ENCODE measurements around the gene STK24.

Gene STK24

DNA sequence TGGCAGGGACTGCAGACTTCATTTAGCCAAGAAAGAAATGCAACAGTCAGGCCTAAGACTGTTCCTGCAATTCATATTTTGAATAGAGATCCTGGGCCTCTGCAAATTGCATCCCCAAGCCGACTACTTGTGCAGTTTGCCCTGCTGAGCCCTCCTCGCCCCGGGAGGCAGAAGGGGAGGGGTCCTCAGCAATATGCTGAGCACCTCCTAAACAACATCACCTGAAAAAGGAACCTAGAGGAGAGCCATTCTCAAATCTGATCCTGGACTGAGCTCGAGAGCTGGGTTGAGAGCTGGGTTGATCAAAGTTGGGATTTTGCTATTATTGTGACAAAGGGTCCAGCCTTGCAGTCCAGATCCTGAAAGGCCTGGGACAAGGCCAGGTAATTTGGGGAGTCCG, 129.8 kb downstream of the STK24 start:
- DNase-seq, result no peak

DNA sequence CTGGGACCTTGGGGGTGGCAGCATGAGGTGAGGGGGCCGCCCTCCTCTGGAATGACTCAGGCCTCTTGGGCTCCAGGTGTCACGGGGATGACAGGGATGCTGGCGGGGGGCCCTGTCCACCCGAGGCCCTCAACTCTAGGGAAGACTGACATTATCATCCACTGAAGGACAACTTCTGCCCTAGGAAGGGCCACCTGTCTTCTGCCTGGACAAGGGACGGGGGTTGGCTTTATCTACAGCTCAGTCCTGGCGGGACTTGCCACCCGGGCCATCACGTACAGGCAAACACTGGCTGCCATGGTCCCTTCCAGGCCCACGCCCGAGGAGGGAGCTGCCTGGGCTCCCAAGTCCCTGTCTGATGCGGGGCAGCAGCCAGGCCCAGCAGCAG, 130.7 kb downstream of the STK24 start:
- no peak for DNase-seq

DNA sequence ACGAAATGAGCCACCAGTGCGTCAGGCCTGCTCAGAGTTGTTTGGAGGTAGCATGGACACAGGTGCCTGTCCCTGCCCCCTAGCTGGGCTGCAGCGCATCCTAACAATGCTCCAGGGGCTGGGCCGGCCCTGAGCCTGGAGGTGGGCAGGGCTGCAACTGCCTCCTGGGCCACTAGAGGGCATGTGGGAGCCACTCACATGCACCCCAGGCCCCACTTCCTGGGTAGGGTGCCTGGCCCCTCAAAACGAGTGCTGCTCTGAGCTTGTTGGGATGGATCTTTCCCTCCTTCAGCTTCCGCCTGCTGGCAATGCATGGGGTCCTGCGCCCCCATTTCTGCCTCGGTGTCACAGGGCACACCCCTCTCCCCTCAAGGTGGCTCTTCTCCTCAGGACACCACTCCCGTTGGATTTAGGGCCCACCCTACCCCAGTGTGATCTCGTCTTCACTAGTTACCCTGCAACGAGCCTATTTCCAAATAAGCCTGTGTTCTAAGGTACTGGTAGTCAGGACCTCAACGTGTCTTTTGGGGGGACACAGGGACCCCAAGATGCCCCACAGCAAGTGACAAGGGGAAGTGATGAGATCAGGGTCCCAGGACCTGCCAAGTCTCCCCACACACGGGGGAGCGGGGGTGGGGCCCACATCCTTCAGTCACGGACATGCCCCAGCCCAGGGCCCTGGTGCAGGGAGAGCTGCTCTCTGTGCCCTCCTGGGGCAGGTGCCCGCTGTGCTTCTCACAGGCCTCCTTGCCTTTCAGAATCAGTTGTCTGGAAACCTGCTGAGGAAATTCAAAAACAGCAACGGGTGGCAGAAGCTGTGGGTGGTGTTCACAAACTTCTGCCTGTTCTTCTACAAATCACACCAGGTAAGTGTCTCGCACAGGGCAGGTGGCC, 131.3 kb downstream of the STK24 start:
- peak; percentile 29 for DNase-seq

DNA sequence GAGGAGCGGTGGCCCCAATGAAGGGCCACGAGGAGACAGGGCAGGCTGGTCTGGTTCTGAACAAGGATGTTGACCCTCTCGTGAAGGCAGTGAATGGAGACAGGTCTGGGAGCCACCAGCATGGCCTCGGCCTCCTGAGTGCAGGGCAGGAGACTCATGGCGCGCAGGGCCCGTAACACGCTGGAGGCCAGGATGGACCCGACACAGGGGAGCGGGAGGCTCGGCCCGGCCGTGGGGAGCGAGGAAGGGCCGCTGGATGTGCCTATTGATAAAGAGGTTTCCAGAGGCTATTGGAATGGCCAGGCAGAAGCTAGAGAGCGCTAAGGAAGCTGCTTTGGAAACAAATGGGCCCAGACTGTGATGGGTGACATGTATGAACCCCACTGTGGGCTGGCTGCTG, 132.5 kb downstream of the STK24 start:
- no peak for DNase-seq

DNA sequence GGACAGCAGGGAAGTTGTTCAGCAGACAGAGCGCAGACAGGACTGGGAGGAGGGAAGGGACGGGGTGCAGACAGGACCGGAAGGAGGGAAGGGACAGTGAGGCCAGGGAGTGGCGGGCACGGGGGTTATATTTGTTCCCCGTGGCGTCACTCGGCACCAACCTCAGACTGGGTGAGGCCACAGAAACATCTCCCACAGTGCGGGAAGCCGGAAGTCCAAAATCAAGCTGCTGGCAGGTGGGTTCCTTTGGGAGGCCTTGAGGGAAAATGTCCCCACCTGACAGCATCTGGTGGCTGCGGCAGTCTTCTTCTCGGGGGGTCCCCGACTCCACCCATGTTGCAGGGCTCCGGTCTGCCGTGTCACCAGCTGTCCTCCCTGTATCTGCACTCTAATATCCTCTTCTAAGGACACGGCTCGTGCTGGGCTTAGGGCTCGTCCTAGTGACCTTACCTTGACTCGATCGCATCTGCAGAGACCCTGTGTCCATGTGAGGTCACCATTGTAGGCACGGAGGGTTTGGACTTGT, 133.0 kb downstream of the STK24 start:
- DNase-seq, result no peak

DNA sequence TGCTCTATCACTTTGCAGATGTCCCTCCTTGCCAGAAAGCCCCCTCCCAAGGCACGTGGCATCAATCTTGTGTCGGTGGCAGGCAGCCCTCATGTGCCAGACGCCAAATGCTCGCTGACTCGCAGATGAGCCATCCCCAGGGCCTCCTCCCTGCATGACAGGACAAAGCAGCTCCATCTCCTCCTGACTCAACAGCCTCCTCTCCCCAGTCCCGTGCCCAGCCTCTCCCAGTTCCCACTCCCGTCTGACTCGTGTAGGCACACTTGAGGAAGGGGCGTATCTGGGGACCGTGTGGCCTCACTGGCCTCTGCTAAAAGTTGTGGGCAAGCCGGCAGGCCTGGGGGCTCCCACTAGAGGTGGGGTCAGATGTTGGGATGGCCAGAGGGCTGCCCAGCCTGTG, 133.6 kb downstream of the STK24 start:
- no peak for DNase-seq

DNA sequence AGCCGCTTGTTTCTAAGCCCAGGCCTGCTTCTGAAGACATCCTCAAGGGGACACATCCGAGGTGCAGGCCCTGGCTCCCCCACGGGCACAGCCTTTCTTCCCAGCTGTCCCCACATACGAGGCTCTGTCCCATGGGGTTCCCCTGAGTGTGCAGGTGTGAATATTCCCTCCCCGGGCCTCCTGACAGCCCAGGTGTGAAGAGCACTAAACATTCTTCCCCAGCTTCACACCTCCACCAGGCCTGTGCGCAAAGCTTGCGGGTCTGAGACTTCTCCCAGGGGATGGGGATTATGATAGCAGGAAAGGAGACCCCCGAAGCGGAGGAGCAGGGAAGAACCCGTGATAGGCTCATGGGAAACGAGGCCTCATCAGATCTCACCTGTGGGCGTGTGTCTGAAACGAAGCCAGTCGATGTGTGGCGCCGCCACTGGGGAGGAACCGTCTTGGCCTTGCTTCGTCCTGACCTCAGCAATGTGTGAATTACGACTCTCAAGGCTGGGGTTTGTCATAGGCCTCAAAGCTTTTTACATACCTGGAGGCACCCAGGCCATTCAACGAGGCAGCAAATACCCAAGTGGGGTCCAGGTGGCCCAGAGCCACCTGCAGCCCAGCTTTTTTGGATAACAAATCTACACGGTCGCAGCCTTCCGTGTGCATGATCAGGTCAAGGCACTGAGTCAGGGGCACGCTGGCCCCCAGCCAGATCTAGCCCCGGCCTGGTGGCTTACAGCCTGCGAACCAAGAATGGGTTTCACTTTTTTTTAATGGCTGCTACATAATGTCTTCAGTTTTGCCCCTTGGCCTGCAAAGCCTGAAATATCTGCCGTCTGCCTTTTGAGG, 134.3 kb downstream of the STK24 start:
- DNase-seq, result no peak

DNA sequence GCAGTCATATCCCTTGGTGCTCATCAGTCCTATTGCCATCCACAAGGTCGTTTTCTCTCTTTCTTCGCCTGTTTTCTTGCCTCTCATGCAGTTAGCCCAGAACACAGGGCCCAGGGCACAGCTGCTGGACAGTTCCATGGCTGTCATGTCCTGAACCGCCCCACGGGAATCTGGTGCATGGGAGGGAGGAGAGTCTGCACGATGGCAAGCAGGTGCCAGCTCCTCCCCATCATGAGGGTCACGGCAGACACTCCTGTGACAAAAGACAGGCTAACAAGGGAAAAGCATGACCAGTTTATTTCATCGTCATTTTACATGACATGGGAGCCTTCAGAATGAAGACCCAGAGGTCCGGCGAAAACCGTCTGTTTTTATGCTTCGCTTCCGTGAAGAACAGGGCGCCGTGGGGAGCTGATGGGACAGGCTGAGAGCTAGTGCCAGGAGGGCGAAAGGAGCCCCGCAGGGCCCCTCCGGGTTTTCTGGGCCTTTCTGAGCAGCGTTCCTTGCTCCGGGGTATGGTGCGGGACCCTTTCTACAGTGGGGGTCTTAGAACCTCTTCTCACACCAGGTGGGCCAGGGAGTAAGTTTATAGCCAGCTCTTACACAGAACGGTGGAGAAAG, 135.7 kb downstream of the STK24 start:
- DNase-seq, result no peak

DNA sequence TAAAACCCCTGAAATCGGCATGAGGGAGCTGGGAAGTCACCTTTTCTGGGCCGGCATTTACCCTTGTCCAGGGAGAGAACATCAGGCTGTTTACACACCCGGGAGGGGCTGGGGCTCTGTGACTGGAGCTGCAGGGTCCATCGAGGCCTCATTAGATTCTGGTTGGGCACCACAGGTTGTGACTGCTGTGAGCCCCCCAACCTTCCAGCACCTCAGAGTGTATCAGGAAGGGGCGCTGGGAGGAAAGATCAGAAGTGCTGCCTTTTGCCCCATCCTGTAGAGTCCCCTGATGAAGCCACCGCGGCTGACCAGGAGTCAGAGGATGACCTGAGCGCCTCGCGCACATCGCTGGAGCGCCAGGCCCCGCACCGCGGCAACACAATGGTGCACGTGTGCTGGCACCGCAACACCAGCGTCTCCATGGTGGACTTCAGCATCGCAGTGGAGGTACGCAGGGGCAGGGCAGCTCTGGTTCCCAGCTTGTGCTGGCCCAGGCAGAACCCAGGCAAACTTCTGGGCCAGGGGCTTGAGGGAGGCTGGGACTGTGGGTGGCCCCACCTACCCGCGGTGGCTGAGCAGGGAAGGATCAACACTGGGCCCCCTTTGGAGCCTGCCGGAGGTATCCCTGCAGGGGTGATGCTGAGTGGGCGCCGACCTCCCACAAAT, 136.4 kb downstream of the STK24 start:
- DNase-seq, result no peak

DNA sequence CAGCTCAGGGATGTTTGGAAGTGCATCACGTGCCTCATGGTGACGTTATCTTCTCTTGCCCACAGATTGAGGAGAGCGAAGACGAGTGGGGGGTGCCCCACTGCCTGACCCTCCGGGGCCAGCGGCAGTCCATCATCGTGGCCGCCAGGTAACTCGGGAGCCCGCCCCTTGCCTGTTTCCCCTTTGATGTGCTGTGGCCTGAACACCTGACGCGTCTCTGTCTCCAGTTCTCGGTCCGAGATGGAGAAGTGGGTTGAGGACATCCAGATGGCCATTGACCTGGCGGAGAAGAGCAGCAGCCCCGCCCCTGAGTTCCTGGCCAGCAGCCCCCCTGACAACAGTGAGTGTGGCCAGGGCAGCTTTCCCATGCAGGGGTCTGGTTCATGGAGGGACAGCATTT, 137.0 kb downstream of the STK24 start:
- no peak for DNase-seq

DNA sequence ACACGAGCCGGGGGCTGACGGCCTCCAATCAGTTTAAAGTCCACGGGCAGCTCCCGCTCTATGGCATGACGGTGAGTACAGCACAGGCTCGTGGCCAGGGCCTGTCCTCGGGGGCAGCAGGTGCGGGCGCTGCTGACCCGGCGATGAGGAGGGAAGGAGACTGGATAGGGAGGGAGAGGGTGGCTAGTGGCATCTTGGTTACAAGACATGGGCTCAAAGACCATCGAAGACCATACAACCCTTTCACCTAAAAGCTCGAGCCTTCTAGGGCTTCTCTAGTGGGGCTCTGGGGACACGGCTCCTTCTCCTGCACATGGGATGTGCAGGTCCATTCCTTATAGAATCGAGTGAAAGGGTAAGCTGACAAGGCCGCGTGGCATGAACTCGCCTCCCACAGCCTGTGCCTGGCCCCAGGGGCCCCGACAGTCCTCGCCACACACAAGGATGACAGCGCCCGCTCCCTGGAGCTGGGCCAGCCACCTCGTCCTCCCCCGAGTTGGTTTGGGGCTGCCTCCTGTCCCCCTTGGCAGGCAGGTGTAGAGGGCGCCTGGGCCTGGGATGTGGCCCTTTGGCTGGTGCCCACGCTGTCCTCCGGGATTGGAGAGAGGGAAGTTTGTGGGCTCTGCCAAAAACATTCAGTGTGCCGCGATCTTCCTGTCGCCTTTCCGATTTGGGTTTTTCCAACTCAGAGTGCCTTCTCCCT, 137.6 kb downstream of the STK24 start:
- DNase-seq, result no peak

DNA sequence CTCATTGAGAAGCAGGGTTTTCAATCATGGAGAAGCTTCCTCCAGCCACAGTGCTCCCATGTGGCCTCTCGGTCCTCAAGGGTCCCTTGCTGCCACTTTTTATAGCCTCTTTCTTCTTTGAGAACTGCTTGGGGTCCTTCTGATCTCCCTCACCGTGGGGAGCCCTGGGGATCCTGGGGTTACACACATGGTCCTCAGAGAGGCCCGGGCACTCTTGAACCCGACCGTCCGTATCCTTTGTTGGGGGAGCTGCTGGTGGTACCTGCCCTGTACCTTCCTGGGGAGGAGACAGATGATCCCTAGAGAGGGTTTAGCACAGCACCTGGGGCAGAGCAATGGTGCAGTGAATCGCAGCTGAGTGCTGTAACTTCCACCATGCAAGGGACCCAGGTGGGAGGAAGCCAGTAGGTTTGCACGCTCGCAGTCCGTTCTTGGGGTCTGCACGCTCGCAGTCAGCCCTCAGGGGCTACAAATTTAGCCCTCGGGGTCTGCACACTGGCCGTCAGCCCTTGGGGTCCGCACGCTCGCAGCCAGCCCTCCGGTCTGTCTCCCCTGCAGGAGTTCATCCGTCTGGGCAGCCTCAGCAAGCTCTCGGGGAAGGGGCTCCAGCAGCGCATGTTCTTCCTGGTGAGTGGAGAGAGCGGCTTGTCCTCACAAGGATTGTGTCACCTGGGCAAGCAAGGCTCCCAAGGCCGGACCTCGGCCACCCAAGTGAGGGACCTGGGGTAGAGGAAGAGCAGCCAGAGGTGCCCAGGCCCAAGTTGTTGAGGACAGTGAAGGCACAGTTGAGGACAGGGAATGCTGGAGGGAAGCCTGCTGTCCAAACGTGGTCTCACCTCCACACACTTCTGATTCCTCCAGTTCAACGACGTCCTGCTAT, 138.4 kb downstream of the STK24 start:
- DNase-seq, result no peak

DNA sequence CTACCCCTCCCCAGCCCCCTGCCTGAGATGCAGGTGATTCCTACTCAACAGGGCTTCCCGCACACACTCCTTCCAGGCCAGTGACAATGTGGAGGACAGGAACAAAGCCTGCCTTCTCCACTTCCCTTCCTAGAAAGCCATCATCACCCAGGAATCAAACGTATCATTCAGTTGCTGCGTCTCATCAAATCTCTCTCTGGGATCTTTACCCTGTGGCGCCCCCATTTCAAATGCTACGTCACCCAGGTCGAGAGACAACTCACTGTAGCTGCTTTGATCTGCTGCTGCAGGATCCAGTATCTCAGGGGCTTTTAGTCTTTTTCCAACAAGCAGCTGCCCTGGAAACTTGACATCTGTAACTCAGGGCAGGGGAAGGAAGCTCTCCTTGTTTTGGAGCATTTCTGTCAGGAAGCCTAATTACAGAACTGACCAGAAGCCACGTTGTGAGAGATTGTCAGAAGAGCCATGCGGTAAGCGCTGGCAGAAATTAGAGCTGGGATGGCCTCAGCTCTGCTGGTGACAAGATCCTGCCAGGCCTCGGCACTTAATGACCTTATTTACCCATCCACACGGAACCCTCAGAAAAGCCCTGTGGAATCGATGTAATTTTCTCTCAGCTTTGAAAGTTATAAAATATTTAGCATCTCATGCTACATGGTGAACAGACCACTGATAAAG, 140.5 kb downstream of the STK24 start:
- DNase-seq, result no peak

DNA sequence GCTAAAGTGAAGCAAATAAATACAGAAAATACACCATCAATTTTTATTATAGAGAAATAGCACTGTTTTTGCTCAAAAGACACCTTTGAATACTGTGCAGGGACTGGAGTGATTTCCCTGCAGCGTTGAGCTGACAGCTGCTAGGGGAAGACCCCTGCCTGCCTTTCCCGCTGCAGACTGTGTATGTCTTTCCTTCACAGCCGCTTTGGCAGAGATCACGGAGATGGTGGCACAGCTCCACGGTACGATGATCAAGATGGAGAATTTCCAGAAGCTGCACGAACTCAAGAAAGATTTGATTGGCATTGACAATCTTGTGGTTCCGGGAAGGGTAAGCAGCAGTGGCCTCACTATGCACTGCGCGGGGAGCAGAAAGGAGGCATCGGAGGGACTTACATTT, 141.5 kb downstream of the STK24 start:
- no peak for DNase-seq

DNA sequence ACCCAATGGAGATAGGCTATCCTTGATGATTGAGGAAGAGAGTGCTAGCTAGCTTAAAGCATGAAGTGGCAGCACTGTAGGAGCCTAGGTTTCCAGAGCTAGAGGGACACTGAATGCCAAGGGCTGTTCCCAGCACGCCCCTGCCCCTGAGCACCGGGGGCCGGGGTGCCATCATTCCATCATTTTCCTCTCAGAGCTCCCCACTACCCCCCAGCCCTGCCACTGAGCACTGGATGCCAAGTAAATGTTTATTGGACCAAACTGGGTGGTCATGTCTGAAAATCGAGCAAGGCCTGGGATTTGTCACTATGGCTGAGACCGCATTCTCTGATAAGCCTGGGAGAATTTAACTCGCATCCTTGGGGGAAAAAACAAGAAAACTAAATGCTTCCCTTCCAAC, 142.8 kb downstream of the STK24 start:
- DNase-seq, result no peak

DNA sequence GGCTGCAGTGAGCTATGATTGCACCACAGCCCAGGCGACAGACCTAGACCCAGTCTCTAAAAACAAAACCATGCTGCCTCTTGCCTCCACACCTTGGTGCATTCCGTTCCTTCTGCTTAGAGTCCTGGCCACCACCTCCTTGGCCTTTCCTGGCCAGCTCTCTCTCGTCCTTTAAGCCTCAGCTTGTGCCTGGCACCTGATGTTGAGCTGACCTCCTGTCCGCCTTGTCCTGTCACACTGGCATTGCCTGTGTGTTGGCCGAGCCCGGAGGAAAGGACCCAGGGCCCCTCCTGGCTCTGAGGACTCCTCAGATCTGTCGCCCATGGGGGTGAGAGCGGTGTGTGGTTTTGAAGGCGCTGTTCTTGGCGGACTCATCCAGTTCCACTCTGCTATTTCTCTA, 143.3 kb downstream of the STK24 start:
- DNase-seq, result no peak

DNA sequence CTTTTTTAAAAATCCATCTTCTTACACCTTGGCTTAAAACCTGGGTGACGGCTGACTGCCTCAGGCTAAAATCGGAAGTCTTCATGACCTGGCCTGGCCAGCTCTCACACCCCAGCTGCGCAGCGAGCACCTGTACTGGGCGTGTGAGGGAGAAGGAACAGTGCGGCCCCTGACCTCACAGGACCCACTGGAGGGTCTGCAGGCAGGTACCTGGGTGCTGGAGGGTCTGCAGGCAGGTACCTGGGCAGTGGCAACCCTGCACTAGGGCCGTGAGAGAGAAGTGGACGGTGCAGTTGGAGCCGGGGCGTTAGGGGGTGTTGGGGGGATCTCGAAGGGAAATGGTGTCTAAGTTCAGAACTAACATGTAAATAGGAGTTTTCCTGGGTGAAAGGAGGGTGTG, 144.3 kb downstream of the STK24 start:
- no peak for DNase-seq

DNA sequence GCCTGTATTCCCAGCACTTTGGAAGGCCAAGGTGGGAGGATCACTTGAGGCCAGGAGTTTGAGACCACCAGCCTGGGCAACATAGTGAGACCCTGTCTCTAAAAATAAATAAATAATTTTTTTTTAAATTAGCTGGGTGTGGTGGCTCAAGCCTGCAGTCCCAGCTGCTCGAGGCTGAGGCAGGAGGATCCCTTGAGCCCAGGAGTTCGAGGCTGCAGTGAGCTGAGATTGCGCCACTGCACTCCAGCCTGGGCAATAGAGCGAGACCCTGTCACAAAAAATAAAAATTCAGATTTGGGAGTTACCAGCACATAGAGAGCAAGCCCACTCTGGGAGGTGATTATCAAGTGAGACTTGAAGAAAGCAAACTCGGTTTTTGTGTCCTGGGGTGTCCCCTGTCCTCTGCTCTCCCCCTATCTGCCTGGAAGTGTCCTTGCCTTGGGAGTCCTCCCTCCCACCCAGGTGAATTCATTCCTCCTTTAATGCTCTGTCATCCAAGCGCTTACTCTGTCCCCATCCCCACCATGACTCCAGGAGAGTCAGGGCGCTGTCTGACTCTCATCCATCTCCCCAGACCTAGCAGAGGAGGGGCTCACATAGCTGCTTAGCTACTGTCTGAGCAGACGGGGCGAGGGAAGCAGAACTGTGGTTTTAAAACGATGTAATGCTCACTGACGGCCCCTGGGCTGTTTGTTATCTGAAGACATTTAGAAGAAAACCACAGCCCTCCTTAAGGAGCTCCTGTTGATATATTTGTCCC, 146.8 kb downstream of the STK24 start:
- DNase-seq, result no peak

DNA sequence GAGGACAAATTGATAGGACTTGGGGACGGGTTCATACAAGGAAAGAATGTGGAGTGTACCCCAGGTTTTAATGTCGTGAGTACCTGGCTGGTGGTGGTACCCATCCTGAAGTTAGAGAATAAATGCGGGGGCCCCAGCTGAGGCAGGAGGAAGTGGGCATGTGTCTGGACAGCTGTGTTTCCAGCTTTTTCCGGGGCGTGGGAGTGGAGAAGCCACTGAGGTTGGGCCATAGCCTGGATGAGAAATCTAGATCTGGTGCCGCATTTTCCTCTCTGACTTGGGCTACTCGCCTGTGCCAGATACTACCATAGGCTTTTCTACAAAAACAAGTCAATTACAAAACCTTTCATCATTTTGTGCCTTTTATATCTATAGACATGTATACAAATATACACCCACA, 147.4 kb downstream of the STK24 start:
- no peak for DNase-seq

DNA sequence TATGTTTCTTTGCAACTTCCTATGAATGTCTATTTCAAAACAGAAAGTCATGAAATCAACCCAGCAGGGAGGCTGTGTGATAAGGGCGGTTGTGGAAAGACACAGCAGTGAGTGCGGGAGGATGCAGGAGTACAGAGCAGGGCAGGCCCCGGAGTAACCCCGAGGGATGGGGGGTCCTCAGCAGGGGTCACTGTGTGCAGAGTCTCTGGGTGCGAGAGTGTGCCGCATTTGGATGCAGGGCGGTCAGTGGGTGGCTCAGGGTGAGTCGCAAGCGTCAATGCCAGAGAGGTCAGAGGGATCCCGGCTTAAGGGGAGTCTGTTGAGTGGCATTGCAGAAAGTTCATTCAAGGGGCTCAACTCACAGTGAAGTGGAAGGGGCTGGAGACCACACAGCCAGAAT, 147.8 kb downstream of the STK24 start:
- no peak for DNase-seq

All from NCI-H1694 (cell line).